Measurements from ENCODE around the gene FIBP.

FIBP gene

DNA sequence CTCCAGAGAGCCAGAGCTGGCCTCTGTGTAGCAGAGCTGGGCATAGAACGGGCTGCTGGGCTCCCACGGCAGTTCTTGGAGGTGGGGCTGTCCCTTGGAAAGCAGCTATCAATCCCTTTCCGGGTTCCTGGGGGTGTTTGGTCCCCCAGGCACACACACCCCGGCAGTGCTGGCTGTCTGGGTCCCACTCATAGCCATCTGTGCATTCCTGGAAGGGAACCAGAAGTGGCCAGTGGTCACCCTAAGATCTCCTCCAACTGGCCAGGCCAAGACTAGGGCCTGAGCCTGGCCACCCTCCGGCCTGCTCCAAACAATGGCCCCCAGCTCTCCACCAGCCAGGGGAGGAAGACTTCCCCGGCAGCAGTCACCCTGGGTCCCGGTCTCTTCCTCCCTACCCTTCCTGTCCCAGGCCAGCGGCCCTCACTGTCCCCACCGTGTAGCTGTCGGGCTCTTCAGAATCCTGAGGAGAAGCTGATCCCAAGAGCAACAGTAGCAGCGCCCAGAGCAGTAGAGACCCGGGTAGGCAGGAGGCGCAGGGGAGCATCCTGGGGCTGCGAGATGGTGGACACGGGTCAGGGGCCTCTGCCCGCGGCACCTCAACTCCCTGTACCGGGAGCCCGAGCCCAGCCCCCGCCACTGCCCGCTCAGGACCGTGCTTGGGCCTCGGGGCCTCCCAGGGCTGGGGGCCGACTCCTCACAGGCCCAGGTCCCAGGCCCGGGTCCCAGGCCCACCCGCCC, 16.3 kb downstream of the FIBP start:
- DNase-seq, result peak in 1 of 56 donors; percentile 31

DNA sequence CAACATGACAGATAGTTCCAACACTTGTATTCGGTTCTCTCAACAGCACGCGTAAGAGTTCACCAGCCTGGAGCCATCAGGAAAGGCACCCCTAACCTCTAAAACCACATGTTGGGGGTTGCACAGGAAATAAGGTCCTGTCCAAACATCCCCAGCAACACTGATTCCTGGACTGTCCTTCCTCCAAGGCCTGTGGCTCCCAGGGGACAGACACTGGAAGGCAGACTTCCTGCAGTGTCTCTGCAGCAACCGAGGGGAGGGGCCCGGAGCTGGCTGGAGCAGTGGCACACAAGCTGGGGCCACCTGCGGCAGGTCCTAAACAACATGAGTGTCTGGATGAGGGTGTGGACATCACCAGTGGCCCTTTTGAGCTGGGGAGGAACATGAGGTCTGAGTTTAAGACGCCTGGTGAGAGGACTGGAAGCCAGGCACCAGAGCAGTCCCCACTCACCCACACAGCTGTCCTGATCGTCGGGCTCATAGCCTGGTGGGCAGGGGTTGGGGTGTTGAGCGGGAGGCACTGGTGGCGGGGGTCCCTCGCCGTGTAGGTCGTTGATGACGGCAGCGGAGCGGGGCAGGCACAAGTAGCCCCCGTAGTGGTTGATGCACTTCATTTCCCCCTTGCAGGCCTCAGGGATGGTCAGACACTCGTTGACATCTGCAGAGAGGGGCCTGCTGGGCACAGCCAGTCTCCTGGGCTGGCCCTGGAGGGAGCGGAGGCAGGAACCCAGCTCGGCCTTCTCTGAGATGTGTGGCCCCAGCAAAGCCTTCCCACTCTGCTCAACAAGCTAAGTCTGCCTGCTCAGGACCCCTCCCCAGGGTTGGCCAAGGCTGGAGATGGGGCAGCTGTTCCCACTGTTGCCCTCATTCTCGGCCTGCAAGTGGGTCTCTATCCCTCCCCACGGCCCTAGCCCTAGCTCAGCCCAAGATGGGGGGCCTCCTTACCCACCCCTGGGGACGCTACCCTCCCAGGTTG, 17.3 kb downstream of the FIBP start:
- no peak for DNase-seq

DNA sequence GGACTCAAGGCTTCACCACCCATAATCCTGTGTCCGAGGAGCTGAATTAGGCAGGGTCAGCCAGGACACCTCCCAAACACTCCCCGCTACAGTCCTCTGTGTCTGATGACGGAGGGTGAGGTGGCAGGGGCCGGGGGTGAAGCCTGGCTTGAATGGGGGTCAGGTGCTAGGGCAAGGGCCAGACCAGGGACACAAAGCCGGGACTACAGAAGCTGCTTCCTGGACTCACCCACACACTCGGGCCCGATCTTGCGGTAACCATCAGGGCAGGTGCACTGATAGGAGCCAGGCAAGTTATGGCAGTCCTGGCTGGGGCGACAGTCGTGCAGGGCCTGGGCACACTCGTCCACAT, 18.0 kb downstream of the FIBP start:
- DNase-seq, result no peak

GRCh38 chr11:65869643-65870306, 18.5 kb downstream of the FIBP start:
- no peak for DNase-seq

DNA sequence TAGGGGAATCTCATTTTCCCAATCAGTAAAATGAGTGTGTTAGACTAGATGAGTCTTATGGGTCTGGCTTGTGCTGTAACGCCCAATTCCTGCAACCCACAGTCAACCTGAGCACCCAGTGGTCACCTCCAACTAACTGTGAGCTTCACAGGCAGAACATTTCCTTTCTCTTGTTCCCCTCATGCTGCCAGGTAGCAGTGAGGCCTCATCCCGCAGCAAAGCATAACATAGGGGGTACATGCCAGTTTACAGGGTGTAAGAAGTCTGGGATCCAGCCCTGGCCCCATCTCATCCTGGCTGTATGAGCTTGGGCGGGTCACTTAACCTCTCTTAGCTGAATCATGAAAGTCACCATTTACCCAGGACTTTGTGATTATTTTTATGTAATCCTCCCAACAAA, 19.4 kb downstream of the FIBP start:
- no peak for DNase-seq

DNA sequence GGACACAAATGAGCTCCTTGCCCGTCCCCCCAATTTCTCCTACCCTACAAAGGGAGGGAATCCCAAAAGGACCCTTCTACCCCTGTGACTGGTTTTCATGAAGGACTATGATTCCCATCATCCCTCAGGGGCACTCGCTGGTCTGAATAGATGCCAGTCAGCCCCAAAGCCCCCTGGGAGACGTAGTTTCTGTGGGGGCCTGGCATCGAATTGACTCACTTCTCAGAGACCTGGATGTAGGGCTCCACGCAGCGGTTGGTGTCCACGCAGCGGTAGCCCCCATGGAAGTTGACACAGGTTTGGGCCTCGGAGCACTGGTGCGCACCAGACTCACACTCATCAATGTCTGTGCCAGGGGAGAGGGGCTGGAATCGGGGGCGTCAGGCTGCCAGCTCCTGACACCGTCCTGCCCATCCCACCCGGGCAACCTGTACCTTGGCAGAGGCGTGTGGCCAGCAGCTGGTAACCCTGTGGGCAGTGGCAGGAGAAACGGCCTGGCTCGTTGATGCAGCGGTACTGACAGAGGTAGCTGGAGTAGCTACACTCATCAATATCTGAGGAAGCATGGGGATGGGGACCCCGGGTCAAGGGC, 20.1 kb downstream of the FIBP start:
- DNase-seq, result peak in 10 of 56 donors; percentile 14 to 56 (median 25)

DNA sequence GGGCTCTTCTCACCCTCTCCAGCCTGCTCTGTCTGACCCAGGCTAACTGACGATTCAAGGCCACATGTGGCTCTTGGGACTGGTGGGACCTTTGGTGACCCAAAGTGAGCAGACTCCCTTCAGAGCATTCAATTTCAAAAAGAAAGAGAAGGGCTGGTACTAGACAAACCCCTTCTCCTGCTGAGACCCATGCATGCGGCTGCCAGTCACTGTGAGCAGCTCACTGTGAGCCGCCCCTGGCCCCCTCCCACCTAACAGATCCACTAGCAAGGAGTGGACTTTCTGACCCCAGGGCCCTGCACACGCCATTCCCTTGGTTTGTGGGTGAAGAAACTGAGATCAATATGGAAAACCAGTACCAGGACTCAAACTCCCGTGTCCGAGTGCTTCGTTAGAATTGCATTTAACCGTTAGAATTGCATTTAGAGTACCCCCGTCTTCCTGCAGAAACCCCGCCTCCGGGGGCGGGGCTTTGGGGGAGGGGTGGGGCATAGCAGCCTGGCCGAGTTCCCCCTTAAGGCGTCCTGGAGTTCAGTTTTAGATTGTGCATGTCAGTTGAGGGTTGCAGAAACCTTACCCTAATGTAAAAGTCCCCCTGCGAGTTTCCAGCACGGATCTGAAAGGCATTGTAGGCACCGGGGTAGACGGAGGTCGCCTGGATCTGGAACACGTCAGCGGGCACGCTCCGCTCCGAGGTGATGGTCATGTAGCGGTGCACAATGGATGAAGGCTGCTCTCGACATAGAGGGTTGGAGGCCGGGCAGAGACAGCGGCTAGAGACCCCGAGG, 20.8 kb downstream of the FIBP start:
- DNase-seq, result no peak

DNA sequence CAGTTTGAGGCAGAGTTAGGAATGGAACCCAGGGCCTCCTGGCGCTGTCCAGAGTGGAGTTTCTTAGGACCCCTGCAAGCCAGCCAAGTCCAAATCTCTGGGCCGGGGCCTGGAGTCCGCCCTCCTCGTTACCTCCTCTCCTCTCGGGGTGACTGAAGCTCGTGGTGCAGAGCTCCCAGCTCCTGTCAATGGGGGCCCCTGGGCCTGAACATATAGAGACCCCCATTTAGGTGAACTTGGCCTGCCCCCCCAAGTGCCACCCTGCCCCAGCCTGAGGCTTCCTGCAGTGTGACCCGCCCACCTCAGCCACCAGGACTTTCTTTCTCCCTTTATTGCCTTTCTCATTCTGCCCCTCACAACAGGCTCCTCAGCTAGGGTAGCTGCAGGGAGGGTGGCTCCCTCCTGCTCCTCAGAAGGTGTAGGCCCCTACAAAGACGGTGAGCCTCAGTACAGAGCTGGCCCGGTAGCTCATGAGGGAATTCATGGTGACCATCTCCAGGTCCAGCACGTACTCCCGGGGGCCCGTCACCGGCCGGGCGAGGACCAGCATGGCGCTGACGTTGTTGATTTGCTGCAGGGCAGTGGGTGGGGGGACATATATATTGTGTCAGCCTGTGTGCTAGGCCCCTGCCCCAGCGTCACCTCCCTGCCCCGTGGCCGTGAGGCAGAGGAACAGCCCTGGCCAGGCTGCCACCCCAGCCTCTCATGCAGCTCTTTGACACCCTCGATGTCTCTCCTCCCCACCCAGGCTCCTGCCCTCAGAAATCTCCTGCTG, 21.6 kb downstream of the FIBP start:
- no peak for DNase-seq

GRCh38 chr11:65865550-65866172, 22.6 kb downstream of the FIBP start:
- DNase-seq, result no peak

- DNase-seq, result no peak
Observed at GRCh38 chr11:65864706-65865471, 23.4 kb downstream of the FIBP start.

- DNase-seq, result no peak
Observed at GRCh38 chr11:65863889-65864705, 24.2 kb downstream of the FIBP start.

- no peak for DNase-seq
Observed at GRCh38 chr11:65862941-65863888, 25.1 kb downstream of the FIBP start.

GRCh38 chr11:65862191-65862735, 26.0 kb downstream of the FIBP start:
- DNase-seq, result no peak

DNA sequence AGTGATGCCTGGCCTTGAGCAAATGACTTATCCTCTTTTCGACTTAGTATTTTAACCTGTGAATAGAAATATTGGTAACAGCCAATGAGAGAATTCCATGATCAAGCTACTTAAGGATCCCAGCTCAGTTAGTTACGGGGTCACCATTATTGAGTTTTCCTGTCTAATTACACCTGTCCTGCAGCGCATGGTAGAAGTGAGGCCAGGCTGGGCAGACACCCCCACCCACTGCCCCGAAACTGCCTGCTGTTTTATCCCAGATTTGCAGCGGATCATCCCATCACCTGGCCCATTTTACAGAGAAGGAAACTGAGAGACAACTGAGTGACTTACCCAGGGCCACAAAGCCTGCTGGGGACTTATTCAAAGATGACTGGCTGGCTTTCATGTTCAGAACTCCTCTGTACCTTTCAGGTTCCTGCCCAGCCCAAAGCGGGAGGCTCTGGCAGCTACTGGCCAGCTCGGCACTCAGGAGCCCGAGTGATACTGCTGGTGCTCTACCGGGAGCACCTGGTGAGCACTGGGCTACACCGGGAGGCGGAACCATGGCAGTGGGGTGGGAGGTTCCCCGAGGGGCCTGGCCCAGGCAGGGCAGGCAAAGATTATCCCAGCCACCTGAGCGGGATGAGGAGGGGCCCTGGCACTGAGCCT, 26.6 kb downstream of the FIBP start:
- no peak for DNase-seq

- DNase-seq, result no peak
Observed at GRCh38 chr11:65861165-65861505, 27.1 kb downstream of the FIBP start.

Measured in nucleus accumbens (tissue), 56 donors.